Psoas muscle (tissue), 8 donors: ENCODE data around the gene ZNF580. TPM values are rescaled to one million over a fixed set of nuclear protein-coding genes. Genes with fewer than 3 reads are reported as not detected.

Source experiments
- ATAC-seq, 4 donors: fragments of 200-7000 bp; cut with Tn5 transposase; one replicate each; pipeline ENCODE4 v1.9.1; 2020; ENCODE audit warnings: moderate library complexity in 3 of 4, mild to moderate bottlenecking in 2 of 4
- DNase-seq, 2 donors: peaks; one replicate each; pipeline ENCODE4 v3.0.0-alpha.2; 2020
- H3K27ac ChIP-seq: fragments of 200-600 bp; one replicate; pipeline ENCODE4 v1.8.0; 2022
- H3K27me3 ChIP-seq, 3 donors: fragments of 200-600 bp in 1 of 3; one replicate each; pipeline versions ENCODE4 v1.6.1 to v1.8.0; 2013 to 2022; ENCODE audit warnings: low read length in 2 of 3, mild to moderate bottlenecking in 2 of 3, moderate library complexity in 1 of 3; ENCODE audit not compliant: insufficient read depth in 3 of 3
- H3K36me3 ChIP-seq, 2 donors: fragments of 200-600 bp in 1 of 2; one replicate each; pipeline versions ENCODE4 v1.6.1 to v1.8.0; 2013 to 2022; ENCODE audit warnings: low read depth in 1 of 2, mild to moderate bottlenecking in 1 of 2, moderate library complexity in 1 of 2; ENCODE audit not compliant: insufficient read depth in 1 of 2
- H3K4me1 ChIP-seq: fragments of 200-600 bp; one replicate; pipeline ENCODE4 v1.8.0; 2022
- H3K4me3 ChIP-seq: fragments of 200-600 bp; one replicate; pipeline ENCODE4 v1.8.0; 2022; ENCODE audit warnings: mild to moderate bottlenecking
- H3K9me3 ChIP-seq: fragments of 200-600 bp; one replicate; pipeline ENCODE4 v1.8.0; 2022
- WGBS, 3 donors: extraction: QIAGEN DNeasy Blood & Tissue Kit; methylation state at CpG; one replicate each; pipeline versions ENCODE4 v1.1.6 to v1.1.7; 2013; 5-methylcytosine and 5-hydroxymethylcytosine counted together
- intact Hi-C, 2 donors: fragments of 100-400 bp; cut with DNase I; formaldehyde crosslinking; loops; one replicate each; pipeline versions ENCODE4 v1.11.0 to v1.14.2; 2022
- polyA plus RNA-seq, 3 donors: library from polyadenylated mRNA; stranded (reverse); fragments of 200-250 nt; gene quantifications; one replicate each; pipeline ENCODE4 v1.2.3, GENCODE V29; 2013
- total RNA-seq, 4 donors: library from RNA; stranded (reverse); fragmentation: NEBNext Ultra II Directional in 2 of 4; extraction: Animal tissue kit (Norgen Biotek cat#: 25700) in 2 of 4; gene quantifications; one replicate each; pipeline versions ENCODE4 v1.2.1 to v1.2.4, GENCODE V29; 2021 to 2023
- TF ChIP-seq, protein P1 (sequence below): fragments of 200-600 bp; IDR thresholded peaks from one replicate; pipeline ENCODE4 v1.8.0; 2022; ENCODE audit warnings: antibody characterized with exemption
- donor health status: healthy with polysubstance abuse.
- donor health status: DM: no; HTN: no; CAD: no; lungs with moderate emphysema.
- donor health status: Bipolar disorder and iron deficiency.
- donor health status: healthy.
- donor health status: DM: yes; HTN: yes; CAD: no.
- donor health status: DM: no; HTN: no; CAD: no.
- donor health status: DM: no; HTN: no; CAD: no.
- donor health status: DM: yes; HTN: yes; CAD: no.

The ZNF580 gene
- total and polyA plus RNA-seq, 7 donors = 5.9 to 21.1 (median 13.5) TPM

DNA sequence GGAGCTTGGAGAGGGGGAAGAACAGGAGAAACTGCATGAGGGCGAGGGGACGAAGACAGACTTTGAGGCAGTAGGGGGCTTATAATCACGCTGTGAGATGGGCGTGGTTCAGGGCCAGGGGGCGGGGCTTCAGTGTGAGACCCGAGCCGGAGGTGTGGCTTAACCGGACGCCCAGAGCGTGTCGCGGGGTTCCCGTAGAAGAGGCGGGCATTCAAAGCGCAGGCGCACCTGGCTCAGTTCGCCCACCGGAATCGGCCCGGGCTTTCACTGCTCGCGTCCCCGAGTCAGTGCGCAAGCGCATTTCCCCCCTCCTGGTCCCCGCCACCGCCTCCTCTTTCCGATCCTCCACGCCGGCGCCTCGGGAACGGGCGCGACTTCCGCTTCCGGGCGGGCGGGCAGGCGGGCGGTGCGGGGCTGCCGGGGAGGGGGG is 35.6 kb upstream of the ZNF580 start:
- H3K36me3 ChIP-seq = peaks cover 3 to 22% of the 10 kb centered on the region in 2 donors
- H3K4me1 ChIP-seq = peaks cover 39% of the 10 kb centered on the region
- ATAC-seq = peak; percentile 82 to 86 (median 85)
- WGBS, 3 donors = 0 to 1% (median 1%) methylated on average over 27 to 41 of the region's 43 CpGs
- peak overlapping the region; percentile 81 for H3K4me3 ChIP-seq
- intact Hi-C loops = loop anchor here in 1 of 2 donors (5.0 kb wide), 1 partner anchor 93 kb away; no protein-coding TSS in a partner anchor
- DNase-seq = peak; percentile 98 to 99
- no peaks in the 10 kb centered on the region for H3K9me3 ChIP-seq
- TF ChIP-seq, protein P1, sequence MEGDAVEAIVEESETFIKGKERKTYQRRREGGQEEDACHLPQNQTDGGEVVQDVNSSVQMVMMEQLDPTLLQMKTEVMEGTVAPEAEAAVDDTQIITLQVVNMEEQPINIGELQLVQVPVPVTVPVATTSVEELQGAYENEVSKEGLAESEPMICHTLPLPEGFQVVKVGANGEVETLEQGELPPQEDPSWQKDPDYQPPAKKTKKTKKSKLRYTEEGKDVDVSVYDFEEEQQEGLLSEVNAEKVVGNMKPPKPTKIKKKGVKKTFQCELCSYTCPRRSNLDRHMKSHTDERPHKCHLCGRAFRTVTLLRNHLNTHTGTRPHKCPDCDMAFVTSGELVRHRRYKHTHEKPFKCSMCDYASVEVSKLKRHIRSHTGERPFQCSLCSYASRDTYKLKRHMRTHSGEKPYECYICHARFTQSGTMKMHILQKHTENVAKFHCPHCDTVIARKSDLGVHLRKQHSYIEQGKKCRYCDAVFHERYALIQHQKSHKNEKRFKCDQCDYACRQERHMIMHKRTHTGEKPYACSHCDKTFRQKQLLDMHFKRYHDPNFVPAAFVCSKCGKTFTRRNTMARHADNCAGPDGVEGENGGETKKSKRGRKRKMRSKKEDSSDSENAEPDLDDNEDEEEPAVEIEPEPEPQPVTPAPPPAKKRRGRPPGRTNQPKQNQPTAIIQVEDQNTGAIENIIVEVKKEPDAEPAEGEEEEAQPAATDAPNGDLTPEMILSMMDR = no peak
- no peaks in the 10 kb centered on the region for H3K27me3 ChIP-seq
- H3K27ac ChIP-seq = peak overlapping the region; percentile 96

DNA sequence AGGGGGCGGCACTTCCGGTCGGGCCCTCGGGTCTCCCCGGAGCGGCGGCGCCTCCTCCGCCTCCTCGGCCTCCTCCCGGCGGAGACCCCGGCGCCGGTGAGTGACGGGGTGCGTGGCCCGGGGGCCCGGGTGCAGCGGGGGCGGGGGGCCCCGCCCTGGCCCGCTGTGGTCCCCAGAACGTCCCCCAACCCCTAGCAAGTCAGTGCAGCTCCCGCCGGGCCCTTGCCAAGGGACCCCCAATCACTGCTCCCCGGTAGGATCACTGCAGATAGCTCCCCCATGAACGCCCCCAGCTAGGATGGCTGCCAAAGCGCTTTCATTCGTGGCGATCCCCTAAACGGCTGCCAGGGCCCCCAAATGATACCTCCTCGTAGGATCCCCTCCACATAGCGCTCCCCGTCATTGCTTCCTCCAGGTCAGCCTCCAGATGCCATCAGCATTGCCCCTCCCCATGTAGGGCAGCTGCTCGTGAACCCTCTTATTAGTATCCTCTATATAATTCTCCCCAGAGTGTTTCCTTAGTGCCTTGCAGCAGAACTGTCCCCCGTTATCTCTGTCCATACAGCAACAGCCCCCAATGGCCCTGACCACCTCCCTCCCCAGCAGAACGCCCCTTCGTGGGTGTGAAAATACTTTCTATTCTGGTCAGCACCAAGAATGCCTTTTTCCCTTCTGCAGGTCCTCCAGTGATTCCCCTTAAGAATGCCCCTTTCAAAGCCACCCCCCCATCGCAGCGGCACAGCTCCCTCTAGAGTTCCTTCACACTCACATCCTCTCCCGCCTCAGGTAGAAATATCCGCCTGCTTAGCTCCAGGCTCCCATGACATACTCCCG is 34.9 kb upstream of the ZNF580 start, which contains the start of gene ZNF865:
Gene ZNF865 (plus strand): TSS at position 11 of the 834 bp plus-strand sequence. CDS start 7,972 bp downstream, outside the sequence.
- DNase-seq (peak; percentile 70 to 82), ATAC-seq (peak; percentile 36 to 62 (median 60))
- TF ChIP-seq, protein P1 = peak; percentile 59
- Histone ChIP-seq H3K27ac (peak within 1 kb of the TSS; percentile 96), H3K36me3 (peaks cover 3 to 24% of the 10 kb centered on the region in 2 donors), H3K9me3 (no peaks in the 10 kb centered on the region), H3K4me1 (peaks cover 36% of the 10 kb centered on the region), H3K4me3 (peak within 1 kb of the TSS; percentile 81), H3K27me3 (no peaks in the 10 kb centered on the region)
- intact Hi-C loops = loop anchor here (1.0 to 5.0 kb wide), 2 partner anchors 89 to 94 kb away; no protein-coding TSS in a partner anchor
- WGBS, 3 donors = 0 to 1% (median 0%) methylated on average over 26 to 44 of the region's 44 CpGs

DNA sequence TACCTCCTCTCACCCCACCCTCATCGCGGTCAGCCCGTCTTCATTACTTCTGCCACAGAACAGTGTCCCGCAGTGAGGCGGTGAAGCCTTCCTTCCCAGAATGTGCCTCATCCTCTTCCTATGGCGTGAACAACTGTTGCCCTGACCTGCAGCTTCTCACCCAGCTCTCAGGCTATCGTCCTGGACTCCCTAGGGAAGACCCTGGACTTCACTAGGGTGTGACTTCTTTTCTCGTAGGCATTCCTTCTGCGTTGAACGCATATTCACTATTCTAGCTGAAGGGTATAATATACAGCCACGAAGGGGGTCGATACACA is 34.4 kb upstream of the ZNF580 start:
- 18 to 27% (median 18%) methylated on average over 12 of the region's 12 CpGs for WGBS, 3 donors
- TF ChIP-seq, protein P1 = no peak

DNA sequence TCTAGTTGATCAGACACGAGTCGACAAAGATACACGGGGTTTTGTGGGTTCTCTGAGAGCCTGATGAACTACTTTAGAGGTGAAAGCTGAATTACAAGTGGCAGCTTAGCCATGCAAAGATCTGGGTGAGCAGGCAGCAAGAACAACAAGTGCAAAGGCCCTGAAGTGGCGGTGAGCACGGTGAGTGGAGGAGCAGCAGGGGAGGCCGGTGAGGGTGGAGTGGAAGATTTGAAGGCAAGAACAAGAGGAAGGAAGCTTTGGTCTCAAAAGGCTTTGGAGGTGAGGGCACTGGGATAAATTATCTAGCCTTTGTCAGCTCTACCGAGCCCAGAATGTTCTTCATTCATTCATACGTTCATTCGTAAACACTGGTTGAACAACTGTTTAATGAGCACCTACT is 34.0 kb upstream of the ZNF580 start:
- Histone ChIP-seq H3K27ac (peak overlapping the region; percentile 96), H3K4me3 (peak overlapping the region; percentile 81)
- 67 to 69% (median 67%) methylated on average over 9 of the region's 9 CpGs for WGBS, 3 donors

More for the DNA sequence above, 34.4 kb upstream of the ZNF580 start:
- Histone ChIP-seq H3K4me1 (peaks cover 37% of the 10 kb centered on the region), H3K4me3 (peak overlapping the region; percentile 81), H3K9me3 (no peaks in the 10 kb centered on the region), H3K36me3 (peaks cover 3 to 24% of the 10 kb centered on the region in 2 donors), H3K27me3 (no peaks in the 10 kb centered on the region), H3K27ac (peak overlapping the region; percentile 96)
- intact Hi-C loops = loop anchor here (1.0 to 5.0 kb wide), 2 partner anchors 89 to 94 kb away; no protein-coding TSS in a partner anchor
- DNase-seq = no peak
- no peak for ATAC-seq

More for the DNA sequence above, 34.0 kb upstream of the ZNF580 start:
- TF ChIP-seq, protein P1 = no peak
- peaks cover 41% of the 10 kb centered on the region for H3K4me1 ChIP-seq
- no peak for DNase-seq
- no peaks in the 10 kb centered on the region for H3K27me3 ChIP-seq
- no peaks in the 10 kb centered on the region for H3K9me3 ChIP-seq
- ATAC-seq = no peak
- intact Hi-C loops = loop anchor here (1.0 to 5.0 kb wide), 2 partner anchors 90 to 95 kb away; no protein-coding TSS in a partner anchor
- H3K36me3 ChIP-seq = peaks cover 3 to 24% of the 10 kb centered on the region in 2 donors
